Measurements from ENCODE around the gene MEGF6. TPM values are rescaled to one million over a fixed set of nuclear protein-coding genes. Genes with fewer than 3 reads are reported as not detected.
A peak's percentile ranks its signal among the peaks of the same experiment; 100 is the strongest.

Gene MEGF6
- total RNA-seq, 3 donors from 2014 or later = 19.3 to 32.1 (median 24.2) TPM

- intact Hi-C loops (cut with DNase I; ENCODE audit: low total_unique reads) = no loop called here
- Histone ChIP-seq H3K27ac (peak overlapping the region; percentile 26 to 58), H3K4me3 (peak overlapping the region in 1 of 3 donors; percentile 39)
These were observed 58.0 kb downstream of the MEGF6 start for GRCh38 chr1:3553166-3553939.

GRCh38 chr1:3552751-3553150 lies 58.6 kb downstream of the MEGF6 start:
- intact Hi-C loops (cut with DNase I; ENCODE audit: low total_unique reads) = no loop called here
- peak overlapping the region in 1 of 2 donors; percentile 58 for H3K27ac ChIP-seq
- TF ChIP-seq POLR2A (IDR thresholded peaks at IDR 0.05) = no peak
- TF ChIP-seq POLR2AphosphoS5 (IDR thresholded peaks at IDR 0.05) = no peak
- TF ChIP-seq CTCF (IDR thresholded peaks at IDR 0.05) = no peak
- H3K27me3 ChIP-seq = no peaks in the 10 kb centered on the region
- peaks cover 0 to 2% of the 10 kb centered on the region in 2 donors for H3K4me1 ChIP-seq
- H3K9me3 ChIP-seq = no peaks in the 10 kb centered on the region
- H3K36me3 ChIP-seq = no peaks in the 10 kb centered on the region
- DNase-seq (ENCODE audit: low spot score in 2 of 2) = no peak
- peak overlapping the region in 1 of 3 donors; percentile 39 for H3K4me3 ChIP-seq

More at GRCh38 chr1:3553166-3553939, 58.0 kb downstream of the MEGF6 start:
- Histone ChIP-seq H3K4me1 (peaks cover 0 to 2% of the 10 kb centered on the region in 2 donors), H3K9me3 (no peaks in the 10 kb centered on the region), H3K36me3 (no peaks in the 10 kb centered on the region), H3K27me3 (no peaks in the 10 kb centered on the region)
- peak in 1 of 2 donors; percentile 71 for DNase-seq (ENCODE audit: low spot score in 2 of 2)
- TF ChIP-seq POLR2A (IDR thresholded peaks at IDR 0.05) = no peak
- peak in 1 of 3 donors; percentile 59 for TF ChIP-seq POLR2AphosphoS5 (IDR thresholded peaks at IDR 0.05)
- TF ChIP-seq CTCF (IDR thresholded peaks at IDR 0.05) = no peak

- Histone ChIP-seq H3K36me3 (no peaks in the 10 kb centered on the region), H3K27ac (no peak overlapping the region), H3K4me1 (peaks cover 0 to 6% of the 10 kb centered on the region in 2 donors), H3K9me3 (no peaks in the 10 kb centered on the region), H3K27me3 (no peaks in the 10 kb centered on the region), H3K4me3 (no peak overlapping the region)
- TF ChIP-seq POLR2A (IDR thresholded peaks at IDR 0.05) (no peak), CTCF (IDR thresholded peaks at IDR 0.05) (no peak), POLR2AphosphoS5 (IDR thresholded peaks at IDR 0.05) (no peak)
- no peak for DNase-seq (ENCODE audit: low spot score in 2 of 2)
- intact Hi-C loops (cut with DNase I; ENCODE audit: low total_unique reads) = no loop called here
These were observed 59.1 kb downstream of the MEGF6 start for GRCh38 chr1:3552176-3552575.

- no peak overlapping the region for H3K27ac ChIP-seq
- no peaks in the 10 kb centered on the region for H3K27me3 ChIP-seq
- no peaks in the 10 kb centered on the region for H3K9me3 ChIP-seq
- intact Hi-C loops (cut with DNase I; ENCODE audit: low total_unique reads) = no loop called here
- no peaks in the 10 kb centered on the region for H3K36me3 ChIP-seq
- H3K4me3 ChIP-seq = no peak overlapping the region
- H3K4me1 ChIP-seq = peaks cover 0 to 7% of the 10 kb centered on the region in 2 donors
- DNase-seq (ENCODE audit: low spot score in 2 of 2) = no peak
- TF ChIP-seq POLR2A (IDR thresholded peaks at IDR 0.05) = no peak
- no peak for TF ChIP-seq POLR2AphosphoS5 (IDR thresholded peaks at IDR 0.05)
- no peak for TF ChIP-seq CTCF (IDR thresholded peaks at IDR 0.05)
These were observed 59.6 kb downstream of the MEGF6 start for GRCh38 chr1:3551711-3552110.

- Histone ChIP-seq H3K4me3 (no peak overlapping the region), H3K4me1 (peaks cover 0 to 7% of the 10 kb centered on the region in 2 donors), H3K27ac (no peak overlapping the region), H3K9me3 (no peaks in the 10 kb centered on the region), H3K27me3 (no peaks in the 10 kb centered on the region), H3K36me3 (no peaks in the 10 kb centered on the region)
- intact Hi-C loops (cut with DNase I; ENCODE audit: low total_unique reads) = no loop called here
- TF ChIP-seq CTCF (IDR thresholded peaks at IDR 0.05) (no peak), POLR2AphosphoS5 (IDR thresholded peaks at IDR 0.05) (no peak), POLR2A (IDR thresholded peaks at IDR 0.05) (no peak)
- no peak for DNase-seq (ENCODE audit: low spot score in 2 of 2)
These were observed 60.0 kb downstream of the MEGF6 start for GRCh38 chr1:3551290-3551678.
